ENCODE results near the gene ADAM19. TPM values are rescaled to one million over a fixed set of nuclear protein-coding genes. Genes with fewer than 3 reads are reported as not detected.

Gene ADAM19
- total RNA-seq, 6 experiments from 2014 or later, result 1.8 to 9.4 (median 4.5) TPM

- 60% methylated on average over 2 of the region's 2 CpGs for WGBS (ENCODE audit: insufficient coverage, low coverage, low lambda C conversion rate, missing lambda C conversion rate)
- H3K27me3 ChIP-seq, result no peaks in the 10 kb centered on the region
- no peak for DNase-seq
- H3K4me1 ChIP-seq, result no peaks in the 10 kb centered on the region
- no peak for ATAC-seq
- TF ChIP-seq CTCF (IDR thresholded peaks at IDR 0.05), result no peak
- intact Hi-C loops (cut with DNase I), result no loop called here
- no peaks in the 10 kb centered on the region for H3K36me3 ChIP-seq
- H3K27ac ChIP-seq, result no peak overlapping the region
- no peaks in the 10 kb centered on the region for H3K9me3 ChIP-seq
- H3K4me3 ChIP-seq, result no peak overlapping the region
These were observed 22.9 kb upstream of the ADAM19 start for GRCh38 chr5:157598350-157598936.

GRCh38 chr5:157597277-157597676 lies 21.7 kb upstream of the ADAM19 start:
- H3K4me1 ChIP-seq, result no peaks in the 10 kb centered on the region
- no peak overlapping the region for H3K4me3 ChIP-seq
- no peaks in the 10 kb centered on the region for H3K36me3 ChIP-seq
- DNase-seq (no peak), ATAC-seq (no peak)
- TF ChIP-seq POLR2A (IDR thresholded peaks at IDR 0.05) (no peak), CTCF (IDR thresholded peaks at IDR 0.05) (no peak)
- intact Hi-C loops (cut with DNase I), result no loop called here
- H3K27ac ChIP-seq, result no peak overlapping the region
- 80% methylated on average over 1 of the region's 1 CpG for WGBS (ENCODE audit: insufficient coverage, low coverage, low lambda C conversion rate, missing lambda C conversion rate)
- H3K9me3 ChIP-seq, result no peaks in the 10 kb centered on the region
- H3K27me3 ChIP-seq, result no peaks in the 10 kb centered on the region

GRCh38 chr5:157596487-157596886 lies 20.9 kb upstream of the ADAM19 start:
- H3K36me3 ChIP-seq, result no peaks in the 10 kb centered on the region
- 54% methylated on average over 5 of the region's 5 CpGs for WGBS (ENCODE audit: insufficient coverage, low coverage, low lambda C conversion rate, missing lambda C conversion rate)
- H3K27me3 ChIP-seq, result no peaks in the 10 kb centered on the region
- no peak overlapping the region for H3K27ac ChIP-seq
- intact Hi-C loops (cut with DNase I), result no loop called here
- H3K4me1 ChIP-seq, result no peaks in the 10 kb centered on the region
- H3K4me3 ChIP-seq, result no peak overlapping the region
- no peaks in the 10 kb centered on the region for H3K9me3 ChIP-seq
- DNase-seq (no peak), ATAC-seq (peak in 2 of 4 donors; percentile 10 to 25)
- no peak for TF ChIP-seq CTCF (IDR thresholded peaks at IDR 0.05)

- ATAC-seq (peak in 1 of 4 donors; percentile 34), DNase-seq (no peak)
- no peaks in the 10 kb centered on the region for H3K4me1 ChIP-seq
- no peaks in the 10 kb centered on the region for H3K9me3 ChIP-seq
- H3K27me3 ChIP-seq, result no peaks in the 10 kb centered on the region
- H3K36me3 ChIP-seq, result no peaks in the 10 kb centered on the region
- no peak overlapping the region for H3K27ac ChIP-seq
- TF ChIP-seq POLR2A (IDR thresholded peaks at IDR 0.05), result no peak
- no peak for TF ChIP-seq CTCF (IDR thresholded peaks at IDR 0.05)
- no peak overlapping the region for H3K4me3 ChIP-seq
- WGBS (ENCODE audit: insufficient coverage, low coverage, low lambda C conversion rate, missing lambda C conversion rate), result 48% methylated on average over 2 of the region's 2 CpGs
- intact Hi-C loops (cut with DNase I), result no loop called here
These were observed 19.3 kb upstream of the ADAM19 start for GRCh38 chr5:157594675-157595459.
